Psoas muscle (tissue), 8 donors: ENCODE measurements around the gene AGBL2. TPM values are rescaled to one million over a fixed set of nuclear protein-coding genes. Genes with fewer than 3 reads are reported as not detected.

ENCODE experiments used
- ATAC-seq, 4 donors: fragments of 200-7000 bp; cut with Tn5 transposase; one replicate each; pipeline ENCODE4 v1.9.1; 2020; ENCODE audit warnings: moderate library complexity in 3 of 4, mild to moderate bottlenecking in 2 of 4
- DNase-seq, 2 donors: peaks; one replicate each; pipeline ENCODE4 v3.0.0-alpha.2; 2020
- H3K27ac ChIP-seq: fragments of 200-600 bp; one replicate; pipeline ENCODE4 v1.8.0; 2022
- H3K27me3 ChIP-seq, 3 donors: fragments of 200-600 bp in 1 of 3; one replicate each; pipeline versions ENCODE4 v1.6.1 to v1.8.0; 2013 to 2022; ENCODE audit warnings: low read length in 2 of 3, mild to moderate bottlenecking in 2 of 3, moderate library complexity in 1 of 3; ENCODE audit not compliant: insufficient read depth in 3 of 3
- H3K36me3 ChIP-seq, 2 donors: fragments of 200-600 bp in 1 of 2; one replicate each; pipeline versions ENCODE4 v1.6.1 to v1.8.0; 2013 to 2022; ENCODE audit warnings: low read depth in 1 of 2, mild to moderate bottlenecking in 1 of 2, moderate library complexity in 1 of 2; ENCODE audit not compliant: insufficient read depth in 1 of 2
- H3K4me1 ChIP-seq: fragments of 200-600 bp; one replicate; pipeline ENCODE4 v1.8.0; 2022
- H3K4me3 ChIP-seq: fragments of 200-600 bp; one replicate; pipeline ENCODE4 v1.8.0; 2022; ENCODE audit warnings: mild to moderate bottlenecking
- H3K9me3 ChIP-seq: fragments of 200-600 bp; one replicate; pipeline ENCODE4 v1.8.0; 2022
- CTCF ChIP-seq: fragments of 200-600 bp; IDR thresholded peaks from one replicate; pipeline ENCODE4 v1.8.0; 2022; ENCODE audit warnings: antibody characterized with exemption
- WGBS, 3 donors: extraction: QIAGEN DNeasy Blood & Tissue Kit; methylation state at CpG; one replicate each; pipeline versions ENCODE4 v1.1.6 to v1.1.7; 2013; 5-methylcytosine and 5-hydroxymethylcytosine counted together
- intact Hi-C, 2 donors: fragments of 100-400 bp; cut with DNase I; formaldehyde crosslinking; loops; one replicate each; pipeline versions ENCODE4 v1.11.0 to v1.14.2; 2022
- polyA plus RNA-seq, 3 donors: library from polyadenylated mRNA; stranded (reverse); fragments of 200-250 nt; gene quantifications; one replicate each; pipeline ENCODE4 v1.2.3, GENCODE V29; 2013
- total RNA-seq, 4 donors: library from RNA; stranded (reverse); fragmentation: NEBNext Ultra II Directional in 2 of 4; extraction: Animal tissue kit (Norgen Biotek cat#: 25700) in 2 of 4; gene quantifications; one replicate each; pipeline versions ENCODE4 v1.2.1 to v1.2.4, GENCODE V29; 2021 to 2023
- donor health status: healthy with polysubstance abuse.
- donor health status: DM: no; HTN: no; CAD: no; lungs with moderate emphysema.
- donor health status: Bipolar disorder and iron deficiency.
- donor health status: healthy.
- donor health status: DM: yes; HTN: yes; CAD: no.
- donor health status: DM: no; HTN: no; CAD: no.
- donor health status: DM: no; HTN: no; CAD: no.
- donor health status: DM: yes; HTN: yes; CAD: no.

The AGBL2 gene
- total and polyA plus RNA-seq, 7 donors, result 0.04 to 0.76 (median 0.15) TPM; not detected in 2

GRCh38 chr11:47616726-47617416, 98.3 kb downstream of the AGBL2 start:
- ATAC-seq (peak in 3 of 4 donors; percentile 43 to 60 (median 58)), DNase-seq (no peak)
- no peaks in the 10 kb centered on the region for H3K27me3 ChIP-seq
- intact Hi-C loops, result no loop called here
- 82 to 86% (median 85%) methylated on average over 10 of the region's 10 CpGs for WGBS, 3 donors
- TF ChIP-seq CTCF, result peak; percentile 34
- no peak overlapping the region for H3K4me3 ChIP-seq
- H3K27ac ChIP-seq, result no peak overlapping the region
- H3K4me1 ChIP-seq, result no peaks in the 10 kb centered on the region
- no peaks in the 10 kb centered on the region for H3K9me3 ChIP-seq
- H3K36me3 ChIP-seq, result peaks cover 5 to 68% of the 10 kb centered on the region in 2 donors

- intact Hi-C loops, result no loop called here
- TF ChIP-seq CTCF, result no peak
These were observed 99.9 kb downstream of the AGBL2 start for GRCh38 chr11:47615249-47615648.

GRCh38 chr11:47611348-47611794, 103.8 kb downstream of the AGBL2 start:
- no peaks in the 10 kb centered on the region for H3K9me3 ChIP-seq
- intact Hi-C loops, result no loop called here
- ATAC-seq, result peak in 3 of 4 donors; percentile 32 to 46 (median 45)

More at GRCh38 chr11:47615249-47615648, 99.9 kb downstream of the AGBL2 start:
- Histone ChIP-seq H3K27ac (no peak overlapping the region), H3K4me1 (no peaks in the 10 kb centered on the region), H3K9me3 (no peaks in the 10 kb centered on the region), H3K27me3 (no peaks in the 10 kb centered on the region), H3K36me3 (peaks cover 5 to 67% of the 10 kb centered on the region in 2 donors), H3K4me3 (no peak overlapping the region)
- DNase-seq (no peak), ATAC-seq (no peak)

GRCh38 chr11:47609675-47610074, 105.5 kb downstream of the AGBL2 start:
- intact Hi-C loops, result no loop called here
- TF ChIP-seq CTCF, result no peak
- 45 to 69% (median 52%) methylated on average over 3 of the region's 3 CpGs for WGBS, 3 donors

More at GRCh38 chr11:47611348-47611794, 103.8 kb downstream of the AGBL2 start:
- no peak for DNase-seq
- Histone ChIP-seq H3K27me3 (no peaks in the 10 kb centered on the region), H3K36me3 (peaks cover 0 to 48% of the 10 kb centered on the region in 2 donors), H3K27ac (no peak overlapping the region), H3K4me3 (no peak overlapping the region), H3K4me1 (no peaks in the 10 kb centered on the region)
- TF ChIP-seq CTCF, result no peak
- WGBS, 3 donors, result 19 to 28% (median 25%) methylated on average over 6 of the region's 6 CpGs

More at GRCh38 chr11:47609675-47610074, 105.5 kb downstream of the AGBL2 start:
- Histone ChIP-seq H3K4me3 (no peak overlapping the region), H3K27ac (no peak overlapping the region), H3K9me3 (no peaks in the 10 kb centered on the region), H3K27me3 (no peaks in the 10 kb centered on the region), H3K4me1 (no peaks in the 10 kb centered on the region), H3K36me3 (peaks cover 0 to 44% of the 10 kb centered on the region in 2 donors)
- ATAC-seq (no peak), DNase-seq (no peak)

Other genes with a start within 250 kb of the AGBL2 start
- gene CELF1, start 162.2 kb downstream of the AGBL2 start, total RNA-seq, result 100 to 1,000 TPM in 3 of 4 donors, 10 to 100 TPM in 1; 79.0 to 193 (median 140) TPM
- gene CELF1, start 162.2 kb downstream of the AGBL2 start, polyA plus RNA-seq, result 100 to 1,000 TPM in 1 of 3 donors, 10 to 100 TPM in 2; 40.1 to 112 (median 92.5) TPM
- gene PTPMT1, start 149.8 kb downstream of the AGBL2 start, total RNA-seq, result 10 to 100 TPM; 20.9 to 37.8 (median 27.0) TPM
- 10 to 100 TPM; 34.5 to 40.3 (median 38.7) TPM for gene PTPMT1, start 149.8 kb downstream of the AGBL2 start, polyA plus RNA-seq
- gene KBTBD4, start 136.4 kb downstream of the AGBL2 start, total RNA-seq, result 10 to 100 TPM; 14.4 to 19.7 (median 17.2) TPM
- gene KBTBD4, start 136.4 kb downstream of the AGBL2 start, polyA plus RNA-seq, result 10 to 100 TPM; 12.0 to 23.1 (median 19.1) TPM
- gene NDUFS3, start 136.3 kb downstream of the AGBL2 start, total RNA-seq, result 100 to 1,000 TPM; 160 to 285 (median 188) TPM
- 100 to 1,000 TPM; 225 to 528 (median 317) TPM for gene NDUFS3, start 136.3 kb downstream of the AGBL2 start, polyA plus RNA-seq
- under 1 TPM in 2 of 4 donors, not detected in 2; 0.15 to 0.26 TPM for gene FAM180B, start 128.7 kb downstream of the AGBL2 start, total RNA-seq
- gene FAM180B, start 128.7 kb downstream of the AGBL2 start, polyA plus RNA-seq, result under 1 TPM; 0.04 to 0.51 (median 0.08) TPM
- under 1 TPM in 3 of 4 donors, not detected in 1; 0.27 to 0.42 (median 0.39) TPM for gene C1QTNF4, start 121.0 kb downstream of the AGBL2 start, total RNA-seq
- under 1 TPM; 0.19 to 0.70 (median 0.20) TPM for gene C1QTNF4, start 121.0 kb downstream of the AGBL2 start, polyA plus RNA-seq
- gene MTCH2, start 72.8 kb downstream of the AGBL2 start, total RNA-seq, result 100 to 1,000 TPM in 2 of 4 donors, 10 to 100 TPM in 2; 75.2 to 147 (median 100) TPM
- 100 to 1,000 TPM in 2 of 3 donors, 10 to 100 TPM in 1; 85.4 to 152 (median 108) TPM for gene MTCH2, start 72.8 kb downstream of the AGBL2 start, polyA plus RNA-seq
- gene FNBP4, start 52.0 kb upstream of the AGBL2 start, total RNA-seq, result 10 to 100 TPM; 27.1 to 40.5 (median 33.9) TPM
- 10 to 100 TPM; 14.9 to 58.8 (median 35.3) TPM for gene FNBP4, start 52.0 kb upstream of the AGBL2 start, polyA plus RNA-seq
- gene NUP160, start 133.0 kb upstream of the AGBL2 start, total RNA-seq, result 10 to 100 TPM in 3 of 4 donors, 1 to 10 TPM in 1; 9.0 to 14.0 (median 12.1) TPM
- gene NUP160, start 133.0 kb upstream of the AGBL2 start, polyA plus RNA-seq, result 10 to 100 TPM in 1 of 3 donors, 1 to 10 TPM in 2; 5.5 to 11.3 (median 8.3) TPM